GM19397 (cell line): ENCODE measurements around the gene METTL16.

Experiments used
- ATAC-seq: cut with Tn5 transposase; IDR thresholded peaks from one replicate; pipeline ENCODE4 v1.9.1; 2021; ENCODE audit warnings: mild to moderate bottlenecking, moderate library complexity; ENCODE audit not compliant: unreplicated experiment

Gene METTL16

GRCh38 chr17:2368359-2368758, 143.3 kb downstream of the METTL16 start:
- ATAC-seq: no peak

GRCh38 chr17:2366747-2367494, 144.8 kb downstream of the METTL16 start:
- no peak for ATAC-seq
